Neutrophil (primary cell): Measurements from ENCODE around the gene MSI2.

Source experiments
- H3K27ac ChIP-seq: fragments of 200-600 bp; sonication (generic); 2 replicates; pipeline ENCODE4 v1.5.1; 2016; ENCODE audit warnings: mild to moderate bottlenecking, moderate library complexity
- H3K27me3 ChIP-seq: fragments of 200-600 bp; sonication (generic); 2 replicates; pipeline ENCODE4 v1.6.0; 2016; ENCODE audit warnings: mild to moderate bottlenecking
- H3K36me3 ChIP-seq: fragments of 200-600 bp; sonication (generic); 2 replicates; pipeline ENCODE4 v1.5.1; 2017
- H3K4me1 ChIP-seq, 2 experiments: fragments of 200-600 bp in 1 of 2; sonication (generic) in 1 of 2; 1 replicate in 1 of 2; 2 replicates in 1 of 2; pipeline versions ENCODE4 v1.5.1 to v1.6.1; 2013 to 2016; ENCODE audit warnings: low read depth in 1 of 2, low read length in 1 of 2, mild to moderate bottlenecking in 1 of 2, moderate library complexity in 1 of 2; ENCODE audit not compliant: control insufficient read depth in 1 of 2, insufficient read depth in 1 of 2
- H3K4me3 ChIP-seq, 2 experiments: fragments of 200-600 bp in 1 of 2; sonication (generic) in 1 of 2; 1 replicate in 1 of 2; 2 replicates in 1 of 2; pipeline ENCODE4 v1.5.1; 2013 to 2016; ENCODE audit warnings: low read depth in 1 of 2, low read length in 1 of 2, mild to moderate bottlenecking in 1 of 2, moderate library complexity in 1 of 2
- H3K9me3 ChIP-seq: fragments of 200-600 bp; sonication (generic); 2 replicates; pipeline ENCODE4 v1.5.1; 2016
- CTCF ChIP-seq: fragments of 200-600 bp; sonication (generic); IDR thresholded peaks from 2 replicates; pipeline ENCODE4 v1.5.1; 2016; ENCODE audit warnings: antibody characterized with exemption

The MSI2 gene

DNA sequence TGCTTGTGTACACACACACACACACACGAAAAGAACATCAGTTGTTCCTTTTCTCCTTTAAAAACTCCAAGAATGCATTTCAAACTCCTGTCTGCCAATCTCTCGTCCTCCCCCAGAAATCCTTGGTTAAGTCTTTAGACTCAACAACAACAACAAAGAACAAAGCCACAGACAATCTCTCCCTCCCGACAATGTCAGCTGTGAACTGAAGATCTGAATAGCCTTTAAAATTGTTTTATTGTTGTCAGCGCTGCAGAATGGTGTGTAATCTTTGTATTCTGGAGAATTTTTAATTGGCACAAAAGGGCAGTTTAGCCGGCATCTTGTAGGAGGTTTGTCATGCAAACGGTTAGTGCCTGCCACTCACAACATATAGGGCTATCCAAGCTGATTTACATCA is 219.5 kb downstream of the MSI2 start:
- Histone ChIP-seq H3K36me3 (no peaks in the 10 kb centered on the region), H3K27me3 (no peaks in the 10 kb centered on the region), H3K4me1 (no peaks in the 10 kb centered on the region), H3K4me3 (no peak overlapping the region), H3K27ac (no peak overlapping the region), H3K9me3 (no peaks in the 10 kb centered on the region)
- no peak for TF ChIP-seq CTCF

- Histone ChIP-seq H3K36me3 (no peaks in the 10 kb centered on the region), H3K27ac (no peak overlapping the region), H3K9me3 (no peaks in the 10 kb centered on the region), H3K4me3 (no peak overlapping the region), H3K4me1 (no peaks in the 10 kb centered on the region), H3K27me3 (no peaks in the 10 kb centered on the region)
- no peak for TF ChIP-seq CTCF
These were observed 221.4 kb downstream of the MSI2 start for GRCh38 chr17:57477522-57478362.

DNA sequence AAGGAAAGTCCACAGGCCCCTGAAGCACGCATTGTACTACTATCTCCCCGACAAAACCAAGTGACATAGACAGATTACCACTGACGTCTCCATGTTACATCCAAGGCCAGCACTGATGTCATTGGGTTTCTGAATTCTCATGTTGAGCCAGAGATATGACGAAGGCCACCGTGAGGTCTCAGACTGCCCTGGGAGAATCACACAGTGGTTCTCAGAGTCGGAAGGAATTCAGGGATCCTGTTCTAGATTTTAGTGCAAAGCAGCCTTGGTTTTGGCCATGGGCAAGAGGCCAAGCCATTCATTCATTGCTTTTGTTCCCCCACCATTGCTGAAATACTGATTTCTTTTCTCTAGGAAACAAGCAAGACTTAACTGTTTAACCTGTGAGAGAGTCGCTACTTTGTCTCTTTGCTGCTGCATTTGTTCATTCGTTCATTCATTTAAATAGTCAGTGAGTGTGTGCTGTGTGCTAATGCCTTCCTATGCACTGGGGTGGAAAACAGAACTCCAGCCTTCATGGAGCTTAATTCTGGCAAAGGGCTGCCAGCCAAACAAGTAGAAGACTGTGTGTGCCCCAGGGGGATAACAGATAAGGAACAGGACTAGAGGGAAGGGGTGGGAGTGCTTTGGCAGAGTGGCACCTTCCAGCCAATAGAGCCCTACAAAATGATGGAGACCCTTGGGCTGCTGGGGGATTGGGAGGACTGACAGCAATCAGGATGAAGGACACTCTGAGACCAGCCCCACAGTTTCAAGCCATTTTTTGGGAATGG is 222.3 kb downstream of the MSI2 start:
- no peaks in the 10 kb centered on the region for H3K36me3 ChIP-seq
- H3K9me3 ChIP-seq, result no peaks in the 10 kb centered on the region
- no peak for TF ChIP-seq CTCF
- no peak overlapping the region for H3K27ac ChIP-seq
- H3K4me1 ChIP-seq, result no peaks in the 10 kb centered on the region
- H3K27me3 ChIP-seq, result no peaks in the 10 kb centered on the region
- H3K4me3 ChIP-seq, result no peak overlapping the region

DNA sequence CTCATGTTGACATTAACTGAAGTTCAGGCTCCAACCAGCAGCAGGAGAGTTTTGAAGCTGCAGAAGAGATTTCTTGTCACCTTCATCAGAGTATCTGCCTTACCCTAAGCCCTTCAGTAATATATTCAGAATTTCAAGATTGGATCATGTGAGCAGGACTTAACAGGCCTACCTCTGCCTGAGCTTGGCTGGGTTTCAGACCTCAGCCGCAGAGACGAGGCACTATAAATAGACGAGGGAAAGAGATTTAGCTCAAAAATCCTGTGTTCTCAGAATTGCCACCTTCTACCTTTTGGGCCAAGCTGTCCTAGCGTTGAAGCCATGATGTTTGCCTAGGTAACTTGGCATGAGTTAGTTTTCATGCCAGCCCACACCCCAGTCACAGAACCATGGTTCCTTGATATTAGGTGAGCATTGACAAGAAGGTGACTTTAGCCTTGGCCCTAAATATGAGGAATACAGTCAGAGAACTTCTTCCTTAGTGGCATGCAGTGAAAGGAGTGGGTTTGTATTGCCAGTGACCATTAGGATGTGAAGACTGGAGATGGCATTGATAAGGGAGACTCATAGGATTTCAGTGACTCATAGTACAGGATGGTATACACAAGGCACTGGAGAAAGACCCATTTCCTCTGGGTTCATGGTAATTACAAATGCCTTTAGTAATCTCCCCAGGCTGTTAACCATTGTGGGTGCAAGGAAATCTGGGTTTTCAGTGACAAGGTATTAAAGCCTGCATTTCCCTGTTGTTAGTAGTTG is 224.3 kb downstream of the MSI2 start:
- no peak overlapping the region for H3K4me3 ChIP-seq
- no peak for TF ChIP-seq CTCF
- no peak overlapping the region for H3K27ac ChIP-seq
- no peaks in the 10 kb centered on the region for H3K36me3 ChIP-seq
- H3K9me3 ChIP-seq, result no peaks in the 10 kb centered on the region
- H3K27me3 ChIP-seq, result no peaks in the 10 kb centered on the region
- H3K4me1 ChIP-seq, result no peaks in the 10 kb centered on the region

- H3K4me1 ChIP-seq, result no peaks in the 10 kb centered on the region
- TF ChIP-seq CTCF, result no peak
- no peaks in the 10 kb centered on the region for H3K9me3 ChIP-seq
- no peak overlapping the region for H3K27ac ChIP-seq
- no peaks in the 10 kb centered on the region for H3K27me3 ChIP-seq
- H3K4me3 ChIP-seq, result no peak overlapping the region
- no peaks in the 10 kb centered on the region for H3K36me3 ChIP-seq
These were observed 225.6 kb downstream of the MSI2 start for GRCh38 chr17:57481910-57482391.
